HK-2 (cell line): Measurements from ENCODE around the gene KMT2D.
"Not testable (repeated sequence)": the region's sequence is repeated elsewhere in the genome, so short reads cannot be mapped to it uniquely, and the experiment has no call there.

Experiments used
- DNase-seq: peaks from one replicate; pipeline ENCODE4 v3.0.0-alpha.2; 2018; ENCODE audit not compliant: unreplicated experiment

Gene KMT2D

DNA sequence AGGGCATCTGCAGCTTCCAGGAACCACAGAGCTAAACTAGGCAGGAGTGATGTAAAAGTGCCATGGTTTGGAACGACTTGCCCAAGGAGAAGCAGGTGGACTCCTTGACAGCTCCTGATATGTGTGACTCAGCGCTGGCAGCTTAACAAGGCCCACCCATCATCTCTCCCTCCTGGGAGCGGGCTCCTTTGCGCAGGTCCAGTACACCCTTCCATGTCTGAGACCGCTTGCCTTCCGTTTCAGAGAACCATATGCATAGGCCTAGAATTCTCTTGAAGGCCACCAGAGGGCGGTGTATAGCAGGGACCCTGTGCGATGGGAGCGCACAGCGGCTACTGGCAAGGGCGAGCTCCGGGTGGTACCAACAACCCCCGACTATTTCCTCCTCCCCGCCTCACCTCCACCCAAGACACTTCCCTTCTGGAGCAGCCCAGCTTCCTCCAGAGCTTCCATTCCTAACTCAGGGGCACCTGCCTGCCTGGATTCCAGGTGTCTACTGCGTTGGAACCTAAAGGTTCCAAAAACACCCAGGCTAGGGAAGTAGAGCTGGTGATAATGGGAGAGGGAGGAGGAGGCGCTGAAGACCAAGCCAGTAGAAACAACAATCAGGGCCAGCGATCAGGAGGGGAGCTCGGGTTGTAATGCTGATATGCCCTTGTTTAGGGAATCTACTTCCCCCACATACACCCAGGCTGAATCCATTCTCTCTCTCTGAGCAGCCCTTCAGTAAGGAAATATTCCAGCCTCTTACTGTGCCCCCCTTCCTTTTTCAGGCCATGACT, 27.7 kb upstream of the KMT2D start:
- DNase-seq: peak; percentile 87

DNA sequence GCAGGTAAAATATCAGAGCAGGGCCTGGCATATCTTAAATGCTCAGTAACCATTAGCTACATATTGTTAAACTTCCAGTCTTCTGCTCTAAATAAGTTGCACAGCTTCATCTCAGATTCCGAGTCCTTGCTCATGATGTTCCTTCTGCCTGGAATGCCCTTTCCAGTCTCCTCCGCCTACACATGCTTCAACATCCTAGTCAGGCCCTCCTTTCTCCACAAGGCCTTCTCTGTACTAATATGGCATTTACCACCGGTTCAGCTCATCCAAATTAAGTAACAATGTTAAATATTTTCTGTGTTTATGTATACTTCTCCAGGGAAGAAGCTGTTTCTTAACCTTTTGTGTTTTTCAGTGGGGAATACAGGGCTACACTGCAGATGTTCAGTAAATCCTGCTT, 25.5 kb upstream of the KMT2D start:
- no peak for DNase-seq

DNA sequence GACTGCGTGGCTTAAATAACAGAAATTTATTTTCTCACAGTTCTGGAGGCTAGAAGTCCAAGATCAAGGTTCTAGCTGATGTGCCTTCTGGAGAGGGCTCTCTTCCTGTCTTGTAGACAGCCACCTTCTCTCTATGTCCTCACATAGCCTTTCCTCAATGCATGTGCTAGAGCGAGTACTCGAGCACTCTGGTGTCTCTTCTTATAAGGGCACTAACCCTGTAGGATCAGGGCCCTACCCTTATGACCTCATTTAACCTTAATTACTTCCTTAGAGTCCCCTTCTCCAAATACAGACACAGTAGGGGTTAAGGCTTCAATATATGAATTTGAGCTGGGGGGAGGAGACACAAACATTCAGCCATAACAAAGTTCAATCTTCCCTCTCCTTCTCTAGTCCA, 23.8 kb upstream of the KMT2D start:
- DNase-seq: no peak

DNA sequence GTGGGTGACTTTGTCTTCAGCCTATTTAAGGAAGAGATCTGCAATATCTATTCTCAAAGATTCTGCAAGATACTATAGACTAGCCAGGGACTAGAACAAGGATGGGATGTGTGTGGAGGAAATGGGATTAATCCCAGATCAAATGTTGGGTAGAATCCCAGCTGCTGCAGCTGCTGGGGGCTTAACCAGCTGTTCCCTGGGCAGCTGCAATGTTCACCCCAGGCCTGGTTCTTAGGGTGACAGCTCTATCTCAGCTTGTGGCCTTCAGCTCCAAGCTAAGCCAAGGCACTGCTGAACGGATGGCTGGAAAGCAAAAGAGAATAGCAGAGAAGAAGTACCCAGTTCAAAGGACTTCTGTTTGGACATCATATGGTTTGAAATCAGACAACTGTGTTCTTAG, 19.2 kb upstream of the KMT2D start:
- DNase-seq: no peak

DNA sequence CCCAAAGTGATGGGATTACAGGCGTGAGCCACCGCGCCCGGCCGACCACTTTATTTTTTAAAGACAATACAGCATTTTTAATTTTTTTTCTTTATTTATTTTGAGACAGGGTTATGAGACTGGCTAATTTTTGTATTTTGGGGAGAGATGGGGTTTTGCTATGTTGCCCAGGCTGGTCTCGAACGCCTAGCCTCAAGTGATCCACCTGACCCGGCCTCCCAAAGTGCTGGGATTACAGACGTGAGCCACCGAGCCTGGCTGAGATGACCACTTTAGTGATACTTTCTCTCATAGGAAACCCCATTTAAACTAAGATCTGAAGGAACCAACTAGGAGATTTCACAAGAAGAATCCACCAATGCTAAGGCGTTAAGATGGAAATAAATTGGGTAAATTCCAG, 10.4 kb upstream of the KMT2D start:
- no peak for DNase-seq

DNA sequence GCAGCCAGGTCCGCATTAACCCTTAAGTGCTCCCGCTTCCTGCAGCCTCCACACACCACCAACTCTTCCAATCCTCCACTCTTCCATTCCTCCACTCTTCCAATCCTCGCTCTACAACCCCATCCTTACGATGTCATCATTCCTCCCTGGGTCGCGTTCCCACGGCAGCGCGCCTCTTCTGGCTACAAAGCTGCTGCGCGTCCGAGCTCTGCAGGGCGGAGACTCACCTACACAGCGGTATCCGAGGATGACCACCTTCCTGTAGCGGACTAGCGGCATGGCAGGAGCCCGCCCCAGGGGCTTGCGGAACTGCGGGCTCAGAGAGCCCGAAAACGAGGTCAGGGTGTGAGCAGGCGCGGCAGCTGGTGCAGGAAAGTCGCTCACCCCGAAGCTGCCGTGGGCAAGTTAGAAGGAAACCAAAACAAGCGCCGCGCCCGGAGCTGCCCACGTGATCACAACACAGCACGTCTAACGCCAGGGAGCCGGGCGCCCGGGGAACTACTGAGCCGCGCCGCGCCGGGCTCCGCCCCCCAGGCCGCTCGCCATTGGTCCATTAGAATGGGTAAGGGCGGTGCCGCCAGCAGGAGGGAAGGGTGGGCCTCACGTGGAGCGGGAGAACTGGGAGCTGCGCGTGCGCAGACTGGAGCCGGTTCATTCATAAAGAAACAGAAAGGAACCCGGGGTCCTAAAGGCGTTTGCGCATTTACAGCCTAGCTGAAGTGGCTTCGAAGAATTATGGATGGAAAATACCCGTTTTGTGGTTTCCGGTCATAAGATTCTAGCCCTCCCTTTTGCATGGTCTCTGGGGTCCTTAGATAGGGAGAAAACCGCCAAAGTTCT, 9.1 kb upstream of the KMT2D start, which contains the start of gene RHEBL1:
Gene RHEBL1, minus strand, starts transcription at position 473 of the 840 bp plus-strand sequence. Its CDS starts 194 bp downstream, at position 279.
- peak; percentile 98 for DNase-seq

DNA sequence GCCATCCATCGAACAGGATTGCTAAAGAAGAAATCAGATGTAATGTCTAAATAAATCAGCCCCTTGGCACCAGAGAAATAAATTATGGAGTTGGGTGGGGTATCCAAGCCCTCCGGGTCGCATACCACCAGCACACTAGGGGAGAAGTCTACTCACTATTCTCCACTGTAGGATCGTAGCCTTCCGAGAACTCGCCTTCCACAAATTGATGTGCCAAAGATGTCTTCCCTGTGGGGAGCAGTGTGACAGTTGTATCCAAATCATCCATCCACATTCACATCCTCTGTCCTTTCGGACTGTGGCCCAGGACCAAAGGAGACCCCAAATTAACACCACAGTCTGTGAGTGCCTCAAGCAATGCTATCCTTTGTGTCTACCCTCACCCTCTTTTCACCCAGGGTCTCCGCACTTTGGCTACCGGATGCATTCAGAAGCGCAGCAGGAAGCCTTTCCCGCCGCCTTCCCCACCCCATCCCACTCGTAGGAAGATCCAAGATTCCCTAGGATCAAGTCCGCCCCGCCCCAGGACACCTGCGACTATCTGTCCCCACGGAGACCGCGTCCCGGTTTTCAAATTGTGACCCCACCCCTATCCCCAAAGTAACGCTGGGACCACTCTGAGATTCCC, 8.4 kb upstream of the KMT2D start:
- no peak for DNase-seq

DNA sequence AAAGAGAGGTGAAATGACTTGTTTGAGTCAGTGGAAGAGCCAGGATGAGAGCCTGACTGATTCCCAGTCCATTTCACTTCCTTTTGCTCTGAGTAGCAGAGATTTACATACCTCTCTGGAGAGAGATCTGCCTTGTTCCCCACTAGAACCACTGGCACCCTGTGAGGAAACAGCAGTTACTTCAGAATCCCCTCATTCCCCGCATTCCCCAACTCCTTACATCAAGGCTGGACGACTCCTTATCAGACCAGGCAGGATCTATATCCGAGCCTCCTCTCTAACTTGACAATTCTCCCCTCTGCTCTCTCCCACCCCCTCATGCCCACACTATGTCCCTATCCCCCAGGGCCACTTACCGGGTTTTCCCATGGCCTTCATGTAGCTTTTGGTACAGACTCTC, 5.5 kb upstream of the KMT2D start:
- no peak for DNase-seq

DNA sequence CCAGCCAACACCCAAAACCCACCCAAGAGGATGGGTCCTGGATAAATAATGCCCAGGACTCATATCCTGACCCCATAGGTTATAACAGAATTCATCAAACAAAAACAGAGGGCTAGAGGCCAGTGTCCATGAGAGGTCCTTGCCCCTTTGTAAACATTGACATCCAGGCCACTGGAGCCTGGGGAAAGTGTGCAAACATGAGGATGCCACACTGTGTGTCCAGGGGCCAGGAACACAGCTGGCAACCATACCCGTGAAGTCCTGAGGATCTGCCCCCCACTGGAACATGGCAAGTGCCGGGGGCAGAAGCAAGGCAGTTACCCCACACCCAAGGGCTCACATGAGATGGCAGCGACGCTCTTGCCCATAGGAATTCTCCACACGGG, 4.2 kb upstream of the KMT2D start:
- no peak for DNase-seq

DNA sequence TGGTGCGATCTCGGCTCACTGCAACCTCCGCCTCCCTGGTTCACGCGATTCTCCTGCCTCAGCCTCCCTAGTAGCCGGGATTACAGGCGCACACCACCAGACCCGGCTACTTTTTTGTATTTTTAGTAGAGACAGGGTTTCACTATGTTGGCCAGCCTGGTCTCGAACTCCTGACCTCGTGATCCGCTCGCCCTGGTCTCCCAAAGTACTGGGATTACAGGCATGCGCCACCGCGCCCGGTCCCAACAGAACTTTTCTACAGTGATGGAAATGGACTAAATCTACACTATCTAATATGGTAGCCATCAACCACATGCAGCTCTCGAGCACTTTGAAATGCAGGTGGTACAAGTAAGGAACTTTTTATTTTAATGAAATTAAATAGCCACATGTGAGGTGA, 1.3 kb upstream of the KMT2D start:
- DNase-seq: not testable (repeated sequence)

DNA sequence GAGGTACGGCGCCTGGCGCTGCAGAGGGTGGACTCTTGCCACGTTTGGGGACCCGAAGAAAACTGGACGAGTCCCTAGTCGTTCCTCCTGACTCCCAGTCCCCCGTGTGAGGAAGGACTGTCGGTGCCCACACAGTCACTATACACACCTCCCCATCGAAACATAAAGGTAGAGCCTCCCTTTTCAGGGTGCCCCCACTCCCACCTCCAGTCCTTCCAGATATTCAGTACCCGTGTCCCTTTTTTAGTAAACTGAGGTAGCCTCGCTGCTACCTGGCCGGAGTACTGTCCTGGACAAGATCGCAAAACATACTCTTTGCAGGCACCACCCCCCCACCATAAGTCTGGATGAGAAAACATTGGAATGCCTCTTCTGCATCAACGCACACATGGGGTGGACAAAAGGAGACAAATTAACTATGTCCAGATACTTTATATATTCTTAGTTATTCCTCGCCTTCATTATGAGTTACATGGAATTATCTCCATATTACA, 610 bp upstream of the KMT2D start:
- DNase-seq: no peak

DNA sequence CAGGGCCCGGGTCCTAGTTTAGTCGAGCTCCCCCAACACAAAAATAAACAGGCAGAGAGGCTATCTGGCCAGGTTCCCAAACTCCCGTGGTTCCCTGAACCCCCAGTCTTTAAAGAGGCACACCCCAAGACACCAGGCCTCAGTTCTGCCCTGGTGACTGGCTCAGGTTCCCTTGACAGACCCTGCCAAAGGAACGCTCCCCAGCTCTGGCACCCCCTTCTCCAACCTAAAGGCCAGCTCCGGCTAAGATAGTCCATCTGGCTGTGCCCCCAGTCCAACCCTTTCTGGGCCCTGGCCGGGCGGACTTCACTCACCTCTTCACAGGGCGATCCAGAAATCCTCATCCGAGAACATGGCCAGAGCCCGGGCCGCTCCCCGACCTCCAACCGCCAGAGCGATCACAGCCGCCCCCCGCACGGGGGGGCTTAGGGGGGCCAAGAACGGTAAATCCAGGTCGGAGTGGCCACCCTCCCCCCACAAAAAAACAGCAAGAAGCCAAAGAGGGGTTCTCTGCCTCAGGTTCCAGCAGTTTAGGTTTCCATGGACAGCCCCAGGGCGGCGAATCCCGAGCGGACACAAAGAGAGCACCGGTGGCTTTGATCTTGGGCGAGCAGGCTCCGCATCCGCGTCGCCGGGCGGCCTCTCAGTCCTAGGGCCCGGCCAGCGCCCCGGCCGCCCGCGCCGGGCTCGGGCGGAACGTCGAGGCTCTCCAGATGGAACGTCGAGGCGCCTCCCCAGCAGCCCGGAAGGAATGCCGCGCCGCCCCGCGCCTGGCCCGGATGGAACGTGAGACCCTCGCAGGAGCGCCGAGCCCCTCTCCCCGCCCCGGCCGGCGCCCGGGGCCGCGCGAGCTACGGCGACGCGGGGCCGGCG, 1.1 kb downstream of the KMT2D start:
- peak; percentile 47 for DNase-seq

DNA sequence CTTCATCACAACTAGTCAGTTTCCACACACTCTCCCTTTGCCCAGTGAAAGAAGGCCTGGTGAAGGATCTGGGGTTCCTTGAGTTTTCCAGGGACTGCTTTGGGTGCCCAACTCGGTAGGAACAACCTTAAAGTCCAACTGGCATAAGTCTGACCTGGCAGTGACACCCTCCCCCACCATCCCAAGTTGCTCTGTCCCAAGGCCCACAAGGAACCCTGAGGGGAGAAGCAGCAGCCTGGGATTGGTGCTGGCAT, 1.6 kb downstream of the KMT2D start:
- DNase-seq: no peak

DNA sequence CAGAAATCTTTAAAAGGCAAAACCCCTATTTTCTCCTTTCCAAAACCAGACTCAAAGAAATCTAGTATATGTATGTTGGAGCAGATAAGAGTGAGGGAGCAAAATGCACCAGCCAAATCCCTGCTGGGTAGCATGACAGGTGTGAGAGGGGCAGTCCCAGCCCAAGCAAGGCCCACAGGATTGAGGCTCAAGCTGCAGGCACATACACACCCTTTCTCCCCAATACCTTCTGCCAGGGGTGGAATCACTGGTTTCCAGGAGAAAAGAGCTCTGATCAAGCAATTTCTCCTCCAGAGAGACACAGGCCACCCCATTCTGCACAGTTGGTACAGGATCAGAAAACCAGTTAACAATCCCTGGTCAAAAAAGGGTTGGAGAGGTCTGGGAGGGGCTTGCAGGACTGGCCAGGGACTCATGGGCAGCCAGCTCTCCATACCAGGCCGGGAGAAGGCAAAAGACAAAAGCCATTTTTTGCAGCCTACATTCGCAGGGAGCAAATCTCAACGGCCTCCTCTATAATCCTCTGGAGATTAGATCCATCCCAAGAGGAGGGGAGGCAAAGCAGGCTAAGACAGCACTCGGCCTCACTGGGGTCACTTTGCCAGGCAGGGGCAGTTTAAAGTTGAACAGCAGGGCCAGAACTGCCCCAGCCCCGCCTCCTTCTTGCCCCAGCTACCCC, 2.1 kb downstream of the KMT2D start:
- no peak for DNase-seq

DNA sequence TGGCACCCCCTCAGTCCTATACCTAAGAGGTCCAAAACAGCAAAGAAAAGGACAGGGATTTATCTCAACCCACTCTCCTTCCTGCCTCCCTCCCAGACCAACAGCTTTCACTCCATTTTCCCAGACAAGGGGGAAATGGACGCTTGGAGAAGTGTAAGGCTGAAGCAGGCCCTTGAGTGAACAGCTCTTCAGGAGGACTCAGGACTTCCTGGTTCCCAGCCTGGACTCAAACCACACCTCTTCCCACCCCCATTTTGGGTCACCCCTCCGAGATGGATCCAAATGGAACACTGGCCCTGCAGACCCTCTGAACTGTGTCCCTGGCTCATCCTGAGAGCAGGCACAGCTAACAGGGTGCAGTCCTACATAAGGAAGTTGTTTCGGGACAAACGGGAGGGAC, 2.7 kb downstream of the KMT2D start:
- DNase-seq: no peak

DNA sequence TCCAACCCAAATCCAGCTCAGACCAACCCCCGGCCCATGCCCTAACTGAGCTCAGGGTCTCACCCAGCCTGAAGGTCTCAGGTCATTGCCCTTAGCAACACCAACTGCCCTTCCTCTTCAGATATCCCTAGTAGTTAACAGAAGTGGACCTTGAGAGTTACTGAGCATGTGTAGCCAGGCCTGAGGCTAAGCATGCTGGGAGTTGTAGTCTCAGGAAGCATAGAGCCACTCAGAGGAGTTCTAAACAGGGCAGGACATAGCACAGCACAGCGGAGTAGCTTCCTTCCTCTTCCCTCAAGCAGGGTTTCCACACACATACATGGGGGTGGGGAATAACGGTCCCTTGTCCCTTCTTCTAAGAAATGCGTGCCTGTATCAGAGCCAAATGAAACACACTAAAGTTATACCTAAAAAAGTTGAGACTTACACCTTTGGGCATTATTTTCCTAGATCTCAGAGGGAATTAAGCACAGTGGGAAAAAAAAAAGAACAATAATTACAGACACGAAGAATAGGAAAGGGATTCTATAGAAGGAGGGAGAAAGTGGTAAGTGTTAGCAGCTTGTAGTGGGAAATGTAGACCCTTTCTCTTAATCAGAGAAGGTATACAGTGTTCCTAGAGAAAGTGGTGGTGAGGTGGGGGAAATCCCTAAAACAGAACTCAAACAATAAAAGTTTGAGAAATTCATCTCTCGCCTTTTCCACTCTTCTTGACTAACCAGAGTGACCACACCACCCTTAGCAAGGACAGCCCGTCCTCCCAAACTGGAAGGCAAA, 4.4 kb downstream of the KMT2D start:
- no peak for DNase-seq

DNA sequence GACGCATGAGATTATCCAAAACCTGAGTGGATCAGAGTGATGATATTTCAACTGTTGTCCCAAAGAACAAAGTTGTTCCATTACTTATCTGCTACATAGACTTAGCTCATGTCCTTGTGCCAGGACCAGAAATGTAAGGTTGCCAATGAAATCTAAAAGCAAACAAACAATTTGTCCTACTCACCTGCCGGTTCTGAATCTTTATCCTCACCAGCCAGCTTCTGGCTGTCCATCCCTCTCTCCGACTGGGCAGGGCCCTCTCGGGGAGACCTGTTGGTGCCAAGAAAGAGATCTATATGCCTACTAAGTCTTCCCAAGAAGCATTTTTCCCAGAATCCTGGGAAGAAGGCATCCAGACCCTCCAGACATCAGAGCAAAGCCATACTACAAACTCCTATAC, 5.5 kb downstream of the KMT2D start:
- no peak for DNase-seq

DNA sequence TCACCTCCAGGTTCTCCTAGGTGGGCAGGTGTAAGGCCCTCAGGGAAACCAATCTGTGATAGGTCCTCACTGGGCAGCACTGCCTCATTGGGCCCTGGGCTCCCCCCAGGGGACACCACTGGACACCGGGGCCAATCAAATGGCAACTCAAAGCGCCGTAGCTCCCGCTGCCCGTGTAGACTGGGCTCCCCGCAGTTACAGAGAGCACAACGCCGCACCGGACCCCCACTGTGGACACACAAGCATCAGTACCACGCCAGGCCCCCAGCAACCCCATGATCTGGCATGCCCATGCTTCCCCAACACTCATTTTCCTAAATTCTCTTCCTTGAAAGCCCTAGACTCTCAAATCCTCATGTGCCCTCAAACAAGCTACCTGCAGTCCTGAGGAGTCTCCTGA, 6.1 kb downstream of the KMT2D start:
- DNase-seq: no peak

DNA sequence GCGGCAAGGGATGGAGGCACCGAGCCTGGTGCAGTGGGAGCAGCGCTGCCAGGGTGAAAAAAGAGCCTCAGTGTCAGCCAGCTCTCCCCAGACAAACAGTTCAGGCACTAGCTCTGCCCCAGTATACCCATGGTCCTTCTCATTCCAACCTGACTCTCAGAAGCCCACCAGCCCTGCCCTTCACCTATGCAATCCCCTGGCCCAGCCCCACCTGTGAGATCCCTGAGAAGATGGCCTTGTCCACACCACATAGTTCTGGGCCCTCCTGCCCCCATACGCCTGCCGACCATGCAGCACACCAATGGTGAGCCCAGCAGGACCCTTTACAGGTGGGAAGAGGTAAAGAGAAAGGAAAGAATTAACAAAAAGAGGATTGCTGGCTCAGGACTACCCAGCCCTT, 6.5 kb downstream of the KMT2D start:
- no peak for DNase-seq

DNA sequence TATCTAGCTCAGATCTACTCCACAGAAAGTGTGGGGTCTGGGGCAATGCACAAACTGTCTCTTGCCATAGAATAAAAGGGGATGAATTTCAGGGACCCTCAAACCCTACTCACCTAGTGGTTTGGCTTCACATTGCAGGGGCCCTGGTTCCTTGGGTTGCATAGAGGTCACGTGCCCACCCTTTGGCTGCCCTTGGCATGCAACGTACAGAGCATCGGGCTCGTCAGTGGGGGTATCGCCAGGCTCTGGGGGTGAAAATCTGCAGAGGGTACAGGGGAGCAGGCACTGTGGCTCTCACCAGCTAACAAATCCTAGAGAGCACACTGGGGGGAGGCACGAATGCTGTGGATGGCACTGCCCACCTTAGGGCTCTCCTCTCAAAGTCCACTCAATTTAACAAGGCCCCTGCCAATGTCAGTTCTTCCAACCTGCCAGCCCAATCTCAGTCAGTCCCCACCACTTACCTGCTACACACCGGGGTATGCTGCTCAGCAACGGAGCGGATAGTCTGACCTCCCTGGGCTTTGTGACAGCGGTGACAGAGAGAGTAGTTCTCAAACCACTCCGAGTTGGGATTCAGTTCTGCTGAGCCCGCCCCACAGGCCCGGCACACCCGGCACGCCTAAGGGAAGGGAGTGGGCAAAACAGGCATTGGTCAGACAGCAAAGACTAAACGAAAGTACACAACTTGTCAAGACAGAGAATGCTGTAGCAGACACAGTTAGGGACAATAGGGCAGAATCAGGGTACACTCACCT, 8.0 kb downstream of the KMT2D start:
- no peak for DNase-seq
